MCF 10A (cell line): ENCODE results near the gene SLC24A1. TPM values are rescaled to one million over a fixed set of nuclear protein-coding genes. Genes with fewer than 3 reads are reported as not detected.

ENCODE experiments used
- BruUV-seq: library from RNA; stranded (reverse); fragments of 400-500 nt; replicated peaks from 2 replicates; lab custom pipeline; 2021; lab: Mats Ljungman, UMichigan
- CTCF ChIA-PET: fragments of 300-600 bp; sonication (Branson Sonifier 250); formaldehyde crosslinking; extraction: SDS; loops from one replicate; lab custom pipeline; 2021; ENCODE audit warnings: antibody characterized with exemption, inconsistent platforms; lab: Yijun Ruan, JAX
- POLR2A ChIA-PET: fragments of 300-600, 350-650 bp; sonication (Branson Sonifier 250); formaldehyde crosslinking; extraction: SDS; loops from one replicate; lab custom pipeline; 2020; ENCODE audit warnings: antibody characterized with exemption, inconsistent platforms; lab: Yijun Ruan, JAX
- DNase-seq: peaks from one replicate; pipeline ENCODE4 v3.0.0-alpha.2; 2018; ENCODE audit not compliant: unreplicated experiment
- H3K27ac Mint-ChIP-seq: one replicate; pipeline ENCODE4 v1.8.0; 2022; ENCODE audit warnings: mild to moderate bottlenecking, low read depth, mixed read lengths; ENCODE audit not compliant: unreplicated experiment
- H3K27me3 Mint-ChIP-seq: one replicate; pipeline ENCODE4 v1.8.0; 2022; ENCODE audit warnings: mixed read lengths; ENCODE audit not compliant: insufficient read depth, unreplicated experiment
- H3K36me3 Mint-ChIP-seq: one replicate; pipeline ENCODE4 v1.8.0; 2022; ENCODE audit warnings: mild to moderate bottlenecking, moderate library complexity, mixed read lengths; ENCODE audit not compliant: insufficient read depth, unreplicated experiment
- H3K4me1 Mint-ChIP-seq: one replicate; pipeline ENCODE4 v1.8.0; 2022; ENCODE audit warnings: mixed read lengths; ENCODE audit not compliant: insufficient read depth, unreplicated experiment
- H3K4me3 Mint-ChIP-seq: one replicate; pipeline ENCODE4 v1.8.0; 2022; ENCODE audit warnings: mild to moderate bottlenecking, moderate library complexity, mixed read lengths; ENCODE audit not compliant: unreplicated experiment
- H3K9me3 Mint-ChIP-seq: one replicate; pipeline ENCODE4 v1.8.0; 2022; ENCODE audit warnings: mixed read lengths; ENCODE audit not compliant: unreplicated experiment
- CTCF ChIP-seq: fragments of 200-600 bp; IDR thresholded peaks from one replicate; pipeline ENCODE4 v1.8.0; 2022; ENCODE audit warnings: antibody characterized with exemption, mild to moderate bottlenecking; ENCODE audit not compliant: unreplicated experiment
- intact Hi-C: fragments of 100-400 bp; cut with micrococcal nuclease; formaldehyde crosslinking; loops from 2 replicates; pipeline ENCODE4 v1.14.1; 2022
- total RNA-seq: library from RNA; stranded (reverse); gene quantifications from 2 replicates; pipeline ENCODE4 v1.2.3, GENCODE V29; 2022

The SLC24A1 gene
- total RNA-seq, 1 experiment from 2014 or later: 8.2 TPM

GRCh38 chr15:65632780-65633375 is 11.1 kb downstream of the SLC24A1 start:
- no TSS peak for BruUV-seq
- CTCF ChIA-PET: interaction anchor here (1.0 kb wide), 1 partner anchor 22 kb away, joined by 5 read pairs; the partner anchor contains the start of gene INTS14
- TF ChIP-seq CTCF: no peak
- H3K27ac Mint-ChIP-seq: no peak overlapping the region
- H3K36me3 Mint-ChIP-seq: no peaks in the 10 kb centered on the region
- H3K4me3 Mint-ChIP-seq: no peak overlapping the region
- H3K27me3 Mint-ChIP-seq: no peaks in the 10 kb centered on the region
- intact Hi-C loops: no loop called here
- H3K9me3 Mint-ChIP-seq: no peaks in the 10 kb centered on the region
- POLR2A ChIA-PET: interaction anchor here (0.6 to 1.7 kb wide), 3 partner anchors 22 to 869 kb away, joined by 3 to 6 read pairs (median 3); partner anchors contain the start of gene INTS14
- no peak for DNase-seq
- peaks cover 11% of the 10 kb centered on the region for H3K4me1 Mint-ChIP-seq

- POLR2A ChIA-PET: interaction anchor here (0.6 to 2.0 kb wide), 2 partner anchors 22 to 325 kb away, joined by 3 to 9 read pairs; partner anchors contain the start of gene INTS14
- Mint-ChIP-seq H3K27me3 (no peaks in the 10 kb centered on the region), H3K4me1 (peaks cover 16% of the 10 kb centered on the region), H3K27ac (peak overlapping the region; percentile 46), H3K36me3 (no peaks in the 10 kb centered on the region), H3K4me3 (no peak overlapping the region), H3K9me3 (no peaks in the 10 kb centered on the region)
- DNase-seq: no peak
- CTCF ChIA-PET: no interaction called here
- no TSS peak for BruUV-seq
- no peak for TF ChIP-seq CTCF
- intact Hi-C loops: no loop called here
These were observed 12.0 kb downstream of the SLC24A1 start for GRCh38 chr15:65633752-65634151.

GRCh38 chr15:65634356-65634755 is 12.6 kb downstream of the SLC24A1 start:
- no peak overlapping the region for H3K4me3 Mint-ChIP-seq
- no peak for TF ChIP-seq CTCF
- intact Hi-C loops: no loop called here
- ChIA-PET POLR2A (interaction anchor here (0.6 to 2.0 kb wide), 2 partner anchors 22 to 326 kb away, joined by 3 to 9 read pairs; partner anchors contain the start of gene INTS14), CTCF (no interaction called here)
- no TSS peak for BruUV-seq
- H3K4me1 Mint-ChIP-seq: peaks cover 20% of the 10 kb centered on the region
- H3K27me3 Mint-ChIP-seq: no peaks in the 10 kb centered on the region
- DNase-seq: peak; percentile 58
- H3K27ac Mint-ChIP-seq: peak overlapping the region; percentile 46
- no peaks in the 10 kb centered on the region for H3K9me3 Mint-ChIP-seq
- H3K36me3 Mint-ChIP-seq: no peaks in the 10 kb centered on the region

GRCh38 chr15:65638109-65638508 is 16.4 kb downstream of the SLC24A1 start:
- no peak for TF ChIP-seq CTCF
- Mint-ChIP-seq H3K4me1 (peaks cover 20% of the 10 kb centered on the region), H3K27ac (no peak overlapping the region), H3K4me3 (no peak overlapping the region), H3K36me3 (no peaks in the 10 kb centered on the region), H3K9me3 (no peaks in the 10 kb centered on the region), H3K27me3 (no peaks in the 10 kb centered on the region)
- ChIA-PET CTCF (interaction anchor here (0.6 to 3.8 kb wide), 32 partner anchors 8 to 1971 kb away, joined by 3 to 24 read pairs (median 4); partner anchors contain the start of genes RAB11A and SLC24A1), POLR2A (interaction anchor here (0.7 to 1.0 kb wide), 5 partner anchors 27 to 779 kb away, joined by 3 to 5 read pairs (median 3); partner anchors contain the start of gene INTS14)
- DNase-seq: no peak
- intact Hi-C loops: loop anchor here (1.0 to 5.0 kb wide), 3 partner anchors 191 to 324 kb away; no protein-coding TSS in a partner anchor
- no TSS peak for BruUV-seq
